Spleen (tissue), 11 donors: ENCODE measurements around the gene ELMO3. TPM values are rescaled to one million over a fixed set of nuclear protein-coding genes. Genes with fewer than 3 reads are reported as not detected.
A peak's percentile ranks its signal among the peaks of the same experiment; 100 is the strongest.

Experiments
- DNase-seq: peaks from one replicate; pipeline ENCODE4 v3.0.0-alpha.2; 2020
- H3K27ac ChIP-seq, 8 donors: fragments of 200-600 bp; sonication (generic) in 7 of 8; 1 replicate in 4 of 8; 2 replicates in 4 of 8; pipeline versions ENCODE4 v1.5.0 to v1.8.0; 2016 to 2021; ENCODE audit warnings: inconsistent platforms in 4 of 8, mild to moderate bottlenecking in 4 of 8, moderate library complexity in 1 of 8
- H3K27me3 ChIP-seq, 7 donors: fragments of 200-600 bp; sonication (generic) in 6 of 7; replicated peaks in 1 of 7; 1 replicate in 4 of 7; 2 replicates in 3 of 7; pipeline versions ENCODE4 v1.5.0 to v1.8.0; 2016 to 2021; ENCODE audit warnings: inconsistent platforms in 3 of 7, mild to moderate bottlenecking in 1 of 7
- H3K36me3 ChIP-seq, 6 donors: fragments of 200-600 bp; sonication (generic) in 5 of 6; 1 replicate in 4 of 6; 2 replicates in 2 of 6; pipeline versions ENCODE4 v1.5.0 to v1.8.0; 2016 to 2021; ENCODE audit warnings: inconsistent platforms in 2 of 6
- H3K4me1 ChIP-seq, 6 donors: fragments of 200-600 bp; sonication (generic) in 5 of 6; 1 replicate in 3 of 6; 2 replicates in 3 of 6; pipeline versions ENCODE4 v1.5.0 to v1.8.0; 2016 to 2021; ENCODE audit warnings: inconsistent platforms in 3 of 6
- H3K4me3 ChIP-seq, 8 donors: fragments of 200-600 bp; sonication (generic) in 7 of 8; 1 replicate in 4 of 8; 2 replicates in 4 of 8; pipeline versions ENCODE4 v1.5.0 to v1.8.0; 2016 to 2021; ENCODE audit warnings: inconsistent platforms in 4 of 8, mild to moderate bottlenecking in 4 of 8, moderate library complexity in 2 of 8
- H3K9me3 ChIP-seq, 8 donors: fragments of 200-600 bp; sonication (generic) in 7 of 8; 1 replicate in 4 of 8; 2 replicates in 4 of 8; pipeline versions ENCODE4 v1.5.0 to v1.8.0; 2016 to 2021; ENCODE audit warnings: inconsistent platforms in 4 of 8
- POLR2A ChIP-seq, 3 donors: fragments of 450-650 bp; IDR thresholded peaks; one replicate each; pipeline ENCODE4 v1.5.1; 2017; ENCODE audit warnings: antibody characterized with exemption in 3 of 3, mild to moderate bottlenecking in 1 of 3
- POLR2AphosphoS5 ChIP-seq, 3 donors: sonication (generic); formaldehyde crosslinking; IDR thresholded peaks; one replicate each; pipeline ENCODE4 v1.5.1; 2017; ENCODE audit warnings: antibody characterized with exemption in 3 of 3
- WGBS, 5 donors: extraction: QIAGEN DNeasy Blood & Tissue Kit in 3 of 5; methylation state at CpG; one replicate each; pipeline versions ENCODE4 v1.1.5 to v1.1.7; 2013 to 2018; 5-methylcytosine and 5-hydroxymethylcytosine counted together
- intact Hi-C: fragments of 100-400 bp; cut with DNase I; formaldehyde crosslinking; loops from one replicate; pipeline ENCODE4 v1.15.0; 2023; ENCODE audit warnings: low total_unique reads
- polyA plus RNA-seq, 3 donors: library from polyadenylated mRNA; stranded (reverse); fragments of 200-250 nt; gene quantifications; one replicate each; pipeline ENCODE4 v1.2.1, GENCODE V29; 2013
- total RNA-seq, 7 donors: library from RNA; depleted of rRNA in 3 of 7; stranded (reverse); fragments of >200 nt in 3 of 7; fragmentation: NEBNext Ultra II Directional in 4 of 7; extraction: Animal tissue kit (Norgen Biotek cat#: 25700) in 4 of 7; gene quantifications; one replicate each; pipeline versions ENCODE4 v1.1.0 to v1.2.1, GENCODE V29; 2016 to 2021
- TF ChIP-seq, protein P1 (sequence below), 11 experiments: fragments of 200-600 bp in 7 of 11; fragments of 450-650 bp in 4 of 11; sonication (generic) in 4 of 11; IDR thresholded peaks in 8 of 11; conservative IDR thresholded peaks in 3 of 11; 1 replicate in 7 of 11; 2 replicates in 4 of 11; pipeline versions ENCODE4 v1.4.0 to v1.8.0; 2016 to 2021; ENCODE audit warnings: antibody characterized with exemption in 11 of 11, inconsistent platforms in 4 of 11, mild to moderate bottlenecking in 1 of 11
- donor health status: healthy with polysubstance abuse.
- donor health status: DM: no; HTN: no; CAD: no; lungs with moderate emphysema.
- donor health status: DM: no; HTN: no; CAD: no.
- donor health status: Bipolar disorder and iron deficiency.
- donor health status: healthy.
- donor health status: DM: no; HTN: no; CAD: no.
- donor health status: DM: yes; HTN: yes; CAD: no.

Gene ELMO3
- total and polyA plus RNA-seq, 10 donors, result 2.8 to 8.7 (median 4.0) TPM

DNA sequence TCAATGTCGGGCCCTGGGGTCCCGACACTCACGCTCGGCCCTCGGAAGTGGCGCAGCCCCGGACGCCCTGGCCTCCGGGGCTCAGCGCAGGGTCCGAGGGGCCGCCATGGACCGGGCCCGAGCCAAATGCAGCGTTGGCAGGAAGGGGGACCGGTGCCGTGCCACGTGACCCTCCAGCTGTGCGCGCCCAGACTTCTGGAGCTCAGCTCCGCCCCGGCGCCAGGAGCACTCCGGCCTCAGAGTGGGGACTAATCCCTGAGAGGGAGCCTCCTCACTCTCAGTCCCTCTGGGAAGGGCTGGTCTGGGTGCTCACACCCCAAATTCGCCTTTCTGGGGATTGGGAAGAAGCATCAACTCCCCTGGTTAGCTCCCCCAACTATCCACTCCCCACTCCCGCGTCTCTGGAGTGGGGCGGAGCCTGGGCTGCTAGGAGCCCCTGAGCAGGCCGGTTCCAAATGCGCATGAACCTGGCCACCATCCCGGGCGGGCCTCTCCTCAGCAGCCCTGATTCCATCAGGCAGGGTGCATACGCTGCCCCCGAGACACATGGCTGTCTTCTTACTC lies 48.0 kb upstream of the ELMO3 start, which contains the start of gene B3GNT9:
TSS of gene B3GNT9 (minus strand) at position 166 of the 564 bp plus-strand sequence. CDS start 513 bp downstream, outside the sequence.
- H3K4me1 ChIP-seq, result peaks cover 17 to 53% (median 37%) of the 10 kb centered on the region in 6 donors
- peak; percentile 86 for DNase-seq
- peaks cover 0 to 45% (median 28%) of the 10 kb centered on the region in 6 donors for H3K36me3 ChIP-seq
- intact Hi-C loops, result loop anchor here (5.0 kb wide), 1 partner anchor 174 kb away; no protein-coding TSS in a partner anchor
- peak within 1 kb of the TSS; percentile 57 to 85 (median 80) for H3K27ac ChIP-seq
- H3K4me3 ChIP-seq, result peak within 1 kb of the TSS; percentile 38 to 73 (median 49)
- H3K27me3 ChIP-seq, result peaks cover 0 to 46% (median 23%) of the 10 kb centered on the region in 7 donors
- H3K9me3 ChIP-seq, result no peaks in the 10 kb centered on the region
- TF ChIP-seq, protein P1, sequence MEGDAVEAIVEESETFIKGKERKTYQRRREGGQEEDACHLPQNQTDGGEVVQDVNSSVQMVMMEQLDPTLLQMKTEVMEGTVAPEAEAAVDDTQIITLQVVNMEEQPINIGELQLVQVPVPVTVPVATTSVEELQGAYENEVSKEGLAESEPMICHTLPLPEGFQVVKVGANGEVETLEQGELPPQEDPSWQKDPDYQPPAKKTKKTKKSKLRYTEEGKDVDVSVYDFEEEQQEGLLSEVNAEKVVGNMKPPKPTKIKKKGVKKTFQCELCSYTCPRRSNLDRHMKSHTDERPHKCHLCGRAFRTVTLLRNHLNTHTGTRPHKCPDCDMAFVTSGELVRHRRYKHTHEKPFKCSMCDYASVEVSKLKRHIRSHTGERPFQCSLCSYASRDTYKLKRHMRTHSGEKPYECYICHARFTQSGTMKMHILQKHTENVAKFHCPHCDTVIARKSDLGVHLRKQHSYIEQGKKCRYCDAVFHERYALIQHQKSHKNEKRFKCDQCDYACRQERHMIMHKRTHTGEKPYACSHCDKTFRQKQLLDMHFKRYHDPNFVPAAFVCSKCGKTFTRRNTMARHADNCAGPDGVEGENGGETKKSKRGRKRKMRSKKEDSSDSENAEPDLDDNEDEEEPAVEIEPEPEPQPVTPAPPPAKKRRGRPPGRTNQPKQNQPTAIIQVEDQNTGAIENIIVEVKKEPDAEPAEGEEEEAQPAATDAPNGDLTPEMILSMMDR (IDR thresholded peaks at IDR 0.05 in 8 of 11, conservative IDR thresholded peaks at IDR 0.05 in 3 of 11), result no peak
- TF ChIP-seq POLR2AphosphoS5 (IDR thresholded peaks at IDR 0.05), result peak in 2 of 3 donors; percentile 66 to 76
- 2 to 7% (median 3%) methylated on average over 30 to 34 of the region's 34 CpGs for WGBS, 5 donors

DNA sequence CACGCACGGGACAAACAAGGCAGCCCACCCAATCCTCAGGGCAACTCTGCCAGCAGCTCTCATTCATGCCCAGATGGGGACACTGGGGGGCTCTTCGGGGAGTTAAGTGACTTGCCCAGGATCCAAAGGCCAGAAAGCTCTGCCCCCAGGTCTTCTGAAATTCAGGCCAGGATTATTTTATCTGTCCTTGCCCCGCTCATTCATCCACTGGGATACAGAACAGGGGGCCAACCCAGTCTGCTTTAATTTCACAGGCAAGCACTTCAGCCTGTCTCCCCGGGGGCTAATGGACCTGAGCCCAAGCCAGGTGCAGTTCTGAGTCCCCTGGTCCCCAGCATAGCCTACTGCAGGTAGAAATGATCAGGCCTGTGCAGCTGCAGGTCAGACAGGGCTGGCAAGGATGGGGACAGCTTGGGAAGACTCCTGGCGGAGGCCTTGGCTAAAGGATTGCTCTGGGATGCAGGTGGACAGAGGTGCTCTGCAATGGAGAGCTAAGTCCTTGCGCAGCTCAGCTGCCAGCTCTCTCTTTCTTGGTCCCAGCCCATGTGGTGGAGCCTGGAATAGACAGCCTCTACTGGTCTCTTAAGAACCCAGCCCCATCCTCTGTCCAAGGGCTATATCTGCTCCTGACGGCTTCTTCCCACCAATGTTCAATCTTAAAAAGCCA lies 47.4 kb upstream of the ELMO3 start:
- intact Hi-C loops, result loop anchor here (5.0 kb wide), 1 partner anchor 174 kb away; no protein-coding TSS in a partner anchor
- no peaks in the 10 kb centered on the region for H3K9me3 ChIP-seq
- 67 to 84% (median 68%) methylated on average over 6 to 8 of the region's 8 CpGs for WGBS, 5 donors
- no peak for DNase-seq
- H3K27ac ChIP-seq, result peak overlapping the region in 7 of 8 donors; percentile 78 to 85 (median 81)
- peaks cover 0 to 39% (median 21%) of the 10 kb centered on the region in 6 donors for H3K36me3 ChIP-seq
- H3K4me3 ChIP-seq, result peak overlapping the region in 4 of 8 donors; percentile 47 to 73 (median 56)
- TF ChIP-seq, protein P1 (IDR thresholded peaks at IDR 0.05 in 8 of 11, conservative IDR thresholded peaks at IDR 0.05 in 3 of 11), result no peak
- TF ChIP-seq POLR2A (IDR thresholded peaks at IDR 0.05) (no peak), POLR2AphosphoS5 (IDR thresholded peaks at IDR 0.05) (no peak)
- peaks cover 0 to 46% (median 23%) of the 10 kb centered on the region in 7 donors for H3K27me3 ChIP-seq
- H3K4me1 ChIP-seq, result peaks cover 19 to 59% (median 41%) of the 10 kb centered on the region in 6 donors

DNA sequence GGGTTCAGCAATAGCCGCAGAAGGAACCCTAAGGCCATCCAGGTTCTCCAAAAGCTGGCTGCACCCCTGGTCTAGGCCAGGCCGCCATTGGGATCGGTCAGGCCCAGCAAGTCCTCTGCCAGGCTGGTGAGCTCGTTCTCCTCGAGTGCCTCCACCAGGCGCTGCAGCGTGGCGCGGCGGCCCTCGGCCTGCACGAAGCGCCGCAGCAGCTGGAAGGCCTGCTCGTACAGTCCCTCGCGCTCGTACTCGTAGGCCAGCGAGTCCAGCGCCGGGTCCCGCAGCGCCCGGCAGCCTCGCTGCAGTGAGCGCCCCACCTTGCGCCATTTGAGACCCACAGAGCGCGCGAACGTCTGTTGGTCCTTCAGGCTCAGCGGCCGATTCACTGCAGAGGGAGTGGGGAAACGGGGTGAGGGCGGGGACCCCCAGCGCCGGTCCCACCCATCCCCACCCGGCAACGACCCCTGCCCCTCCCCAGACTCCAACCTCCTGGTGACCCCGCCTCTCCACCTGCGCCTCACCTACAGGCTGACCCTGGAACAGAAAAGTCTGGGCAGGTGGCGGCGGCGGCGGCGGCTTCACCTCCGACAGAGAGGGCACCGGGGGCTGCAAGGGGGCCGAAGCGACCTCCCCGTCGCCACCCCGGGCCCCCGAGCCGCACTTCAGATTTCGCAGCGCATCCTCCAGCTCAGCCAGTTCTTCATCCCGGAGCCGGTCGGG lies 44.2 kb upstream of the ELMO3 start:
- Histone ChIP-seq H3K9me3 (no peaks in the 10 kb centered on the region), H3K27me3 (peaks cover 0 to 35% (median 16%) of the 10 kb centered on the region in 7 donors), H3K4me1 (peaks cover 28 to 80% (median 58%) of the 10 kb centered on the region in 6 donors), H3K4me3 (peak overlapping the region in 6 of 8 donors; percentile 1 to 59 (median 17)), H3K27ac (no peak overlapping the region), H3K36me3 (peaks cover 0 to 7% (median 0%) of the 10 kb centered on the region in 6 donors)
- WGBS, 5 donors, result 37 to 75% (median 42%) methylated on average over 12 to 61 of the region's 61 CpGs
- DNase-seq, result peak; percentile 75
- intact Hi-C loops, result loop anchor here (5.0 kb wide), 1 partner anchor 177 kb away; no protein-coding TSS in a partner anchor
- TF ChIP-seq POLR2AphosphoS5 (IDR thresholded peaks at IDR 0.05) (peak in 2 of 3 donors; percentile 7 to 19), POLR2A (IDR thresholded peaks at IDR 0.05) (no peak)
- TF ChIP-seq, protein P1 (IDR thresholded peaks at IDR 0.05 in 8 of 11, conservative IDR thresholded peaks at IDR 0.05 in 3 of 11), result no peak
